ENCODE data around the gene RNF152.

The RNF152 gene

GRCh38 chr18:61852496-61852895, 40.3 kb downstream of the RNF152 start:
- DNase-seq = no peak

- no peak for DNase-seq
Observed at GRCh38 chr18:61851940-61852451, 40.8 kb downstream of the RNF152 start.

GRCh38 chr18:61851279-61851678, 41.5 kb downstream of the RNF152 start:
- no peak for DNase-seq

- DNase-seq = no peak
Observed at GRCh38 chr18:61850756-61851155, 42.1 kb downstream of the RNF152 start.

- no peak for DNase-seq
Observed at GRCh38 chr18:61847164-61847791, 45.5 kb downstream of the RNF152 start.

- DNase-seq = no peak
Observed at GRCh38 chr18:61845197-61845596, 47.6 kb downstream of the RNF152 start.

GRCh38 chr18:61844726-61845125, 48.1 kb downstream of the RNF152 start:
- no peak for DNase-seq

- no peak for DNase-seq
Observed at GRCh38 chr18:61842146-61842545, 50.7 kb downstream of the RNF152 start.

- DNase-seq = no peak
Observed at GRCh38 chr18:61841706-61842105, 51.1 kb downstream of the RNF152 start.

- no peak for DNase-seq
Observed at GRCh38 chr18:61840324-61840723, 52.5 kb downstream of the RNF152 start.

- no peak for DNase-seq
Observed at GRCh38 chr18:61838521-61838920, 54.3 kb downstream of the RNF152 start.

- DNase-seq = no peak
Observed at GRCh38 chr18:61833978-61834377, 58.8 kb downstream of the RNF152 start.

GRCh38 chr18:61833387-61833786, 59.4 kb downstream of the RNF152 start:
- DNase-seq = no peak

- no peak for DNase-seq
Observed at GRCh38 chr18:61832858-61833257, 59.9 kb downstream of the RNF152 start.

- DNase-seq = no peak
Observed at GRCh38 chr18:61831071-61831470, 61.7 kb downstream of the RNF152 start.

- DNase-seq = no peak
Observed at GRCh38 chr18:61829108-61829507, 63.7 kb downstream of the RNF152 start.

- no peak for DNase-seq
Observed at GRCh38 chr18:61827591-61827990, 65.2 kb downstream of the RNF152 start.

- no peak for DNase-seq
Observed at GRCh38 chr18:61825386-61825785, 67.4 kb downstream of the RNF152 start.

- no peak for DNase-seq
Observed at GRCh38 chr18:61824733-61825363, 68.0 kb downstream of the RNF152 start.

- no peak for DNase-seq
Observed at GRCh38 chr18:61823595-61823994, 69.2 kb downstream of the RNF152 start.

GRCh38 chr18:61822879-61823278, 69.9 kb downstream of the RNF152 start:
- DNase-seq = no peak

GRCh38 chr18:61821748-61822147, 71.1 kb downstream of the RNF152 start:
- DNase-seq = no peak

GRCh38 chr18:61820882-61821281, 71.9 kb downstream of the RNF152 start:
- no peak for DNase-seq

- DNase-seq = no peak
Observed at GRCh38 chr18:61817086-61817485, 75.7 kb downstream of the RNF152 start.
